OCI-LY1 (cell line): Measurements from ENCODE around the gene SLBP.

Experiments
- H2AFZ ChIP-seq: fragments of 200-600 bp; sonication (generic), shearing (Covaris generic); 2 replicates; pipeline ENCODE4 v1.6.0; 2014; ENCODE audit warnings: antibody characterized with exemption, mild to moderate bottlenecking, low read length
- H3F3A ChIP-seq: fragments of 200-600 bp; sonication (generic), shearing (Covaris generic); 2 replicates; pipeline ENCODE4 v1.6.0; 2014; ENCODE audit warnings: mild to moderate bottlenecking, antibody characterized with exemption, low read length, moderate library complexity; ENCODE audit not compliant: insufficient read depth
- H3K27ac ChIP-seq: fragments of 200-600 bp; sonication (generic); 2 replicates; pipeline ENCODE4 v1.5.1; 2014; ENCODE audit warnings: low read length, mixed run types, mild to moderate bottlenecking, low read depth; ENCODE audit not compliant: poor library complexity, severe bottlenecking
- H3K27me3 ChIP-seq: fragments of 200-600 bp; sonication (generic); 2 replicates; pipeline ENCODE4 v1.6.0; 2014; ENCODE audit warnings: antibody characterized with exemption, mild to moderate bottlenecking, low read length, moderate library complexity; ENCODE audit not compliant: insufficient read depth
- H3K36me3 ChIP-seq: fragments of 200-600 bp; sonication (generic); 2 replicates; pipeline ENCODE4 v1.6.1; 2014; ENCODE audit warnings: mild to moderate bottlenecking, antibody characterized with exemption, low read length, moderate library complexity, mixed read lengths; ENCODE audit not compliant: insufficient read depth
- H3K4me1 ChIP-seq: fragments of 200-600 bp; sonication (generic); 2 replicates; pipeline ENCODE4 v1.5.1; 2014; ENCODE audit warnings: mild to moderate bottlenecking, low read length, moderate library complexity; ENCODE audit not compliant: insufficient read depth, severe bottlenecking
- H3K4me2 ChIP-seq: fragments of 200-600 bp; sonication (generic), shearing (Covaris generic); 2 replicates; pipeline ENCODE4 v1.6.1; 2014; ENCODE audit warnings: low read length
- H3K4me3 ChIP-seq: fragments of 200-600 bp; sonication (generic); 2 replicates; pipeline ENCODE4 v1.5.1; 2014; ENCODE audit warnings: low read length, low read depth, mild to moderate bottlenecking, mixed read lengths; ENCODE audit not compliant: poor library complexity, severe bottlenecking
- H3K79me2 ChIP-seq: fragments of 200-600 bp; shearing (Covaris generic); 2 replicates; pipeline ENCODE4 v1.6.1; 2016; ENCODE audit warnings: mixed run types, low read length, mixed read lengths; ENCODE audit not compliant: insufficient read depth
- H3K9ac ChIP-seq: fragments of 200-600 bp; sonication (generic), shearing (Covaris generic); 2 replicates; pipeline ENCODE4 v1.6.1; 2014; ENCODE audit warnings: mild to moderate bottlenecking, low read length, mixed read lengths
- H3K9me2 ChIP-seq: fragments of 200-600 bp; sonication (generic), shearing (Covaris generic); 2 replicates; pipeline ENCODE4 v1.6.1; 2014; ENCODE audit warnings: low read depth, mild to moderate bottlenecking, low read length, mixed read lengths
- H3K9me3 ChIP-seq: fragments of 200-600 bp; shearing (Covaris generic); 2 replicates; pipeline ENCODE4 v1.6.1; 2014; ENCODE audit warnings: low read length, mixed read lengths
- H4K20me1 ChIP-seq: fragments of 200-600 bp; sonication (generic), shearing (Covaris generic); 2 replicates; pipeline ENCODE4 v1.6.0; 2016; ENCODE audit warnings: mild to moderate bottlenecking, low read length; ENCODE audit not compliant: insufficient read depth
- CTCF ChIP-seq: fragments of 200-600 bp; sonication (generic), shearing (Covaris generic); IDR thresholded peaks from 2 replicates; pipeline ENCODE4 v1.5.1; 2017; ENCODE audit warnings: mild to moderate bottlenecking, antibody characterized with exemption, low read length, moderate library complexity, mixed read lengths
- EZH2 ChIP-seq: fragments of 200-600 bp; sonication (generic), shearing (Covaris generic); IDR thresholded peaks from 2 replicates; pipeline ENCODE4 v1.8.0; 2017; ENCODE audit warnings: borderline replicate concordance, mixed run types, mild to moderate bottlenecking, antibody characterized with exemption, low read length, moderate library complexity, mixed read lengths

SLBP gene

GRCh38 chr4:1686440-1687036 is 25.6 kb downstream of the SLBP start:
- H3F3A ChIP-seq: no peaks in the 10 kb centered on the region
- H3K9ac ChIP-seq: no peak overlapping the region
- H4K20me1 ChIP-seq: no peaks in the 10 kb centered on the region
- H3K27me3 ChIP-seq: no peaks in the 10 kb centered on the region
- H3K9me2 ChIP-seq: no peaks in the 10 kb centered on the region
- peaks cover 13% of the 10 kb centered on the region for H3K36me3 ChIP-seq
- no peak for TF ChIP-seq CTCF
- no peak for TF ChIP-seq EZH2
- no peak overlapping the region for H2AFZ ChIP-seq
- no peak overlapping the region for H3K4me3 ChIP-seq
- H3K79me2 ChIP-seq: no peaks in the 10 kb centered on the region
- H3K4me1 ChIP-seq: peaks cover 15% of the 10 kb centered on the region
- no peak overlapping the region for H3K4me2 ChIP-seq
- no peaks in the 10 kb centered on the region for H3K9me3 ChIP-seq
- H3K27ac ChIP-seq: no peak overlapping the region

- peak overlapping the region; percentile 59 for H3K4me3 ChIP-seq
- TF ChIP-seq CTCF: no peak
- TF ChIP-seq EZH2: no peak
- H3K36me3 ChIP-seq: peaks cover 3% of the 10 kb centered on the region
- H3K9me3 ChIP-seq: no peaks in the 10 kb centered on the region
- H3K27ac ChIP-seq: no peak overlapping the region
- peak overlapping the region; percentile 54; the same call in 1 of the 2 replicates for H3K9ac ChIP-seq
- no peaks in the 10 kb centered on the region for H3K9me2 ChIP-seq
- H3K4me2 ChIP-seq: peak overlapping the region; percentile 76
- H3K4me1 ChIP-seq: peaks cover 15% of the 10 kb centered on the region
- no peaks in the 10 kb centered on the region for H3K79me2 ChIP-seq
- no peak overlapping the region for H2AFZ ChIP-seq
- H3F3A ChIP-seq: no peaks in the 10 kb centered on the region
- no peaks in the 10 kb centered on the region for H4K20me1 ChIP-seq
- no peaks in the 10 kb centered on the region for H3K27me3 ChIP-seq
These were observed 26.6 kb downstream of the SLBP start for GRCh38 chr4:1685235-1686150.

- H3K9me3 ChIP-seq: no peaks in the 10 kb centered on the region
- H3K36me3 ChIP-seq: no peaks in the 10 kb centered on the region
- TF ChIP-seq CTCF (no peak), EZH2 (no peak)
- no peaks in the 10 kb centered on the region for H3F3A ChIP-seq
- peak overlapping the region; percentile 54; the same call in 1 of the 2 replicates for H3K9ac ChIP-seq
- H4K20me1 ChIP-seq: no peaks in the 10 kb centered on the region
- peak overlapping the region; percentile 59 for H3K4me3 ChIP-seq
- no peak overlapping the region for H3K27ac ChIP-seq
- H3K4me2 ChIP-seq: peak overlapping the region; percentile 76
- H3K4me1 ChIP-seq: peaks cover 15% of the 10 kb centered on the region
- no peaks in the 10 kb centered on the region for H3K9me2 ChIP-seq
- no peaks in the 10 kb centered on the region for H3K27me3 ChIP-seq
- no peaks in the 10 kb centered on the region for H3K79me2 ChIP-seq
- no peak overlapping the region for H2AFZ ChIP-seq
These were observed 27.4 kb downstream of the SLBP start for GRCh38 chr4:1684506-1685234.
